ENCODE measurements around the gene MAP3K8. TPM values are rescaled to one million over a fixed set of nuclear protein-coding genes. Genes with fewer than 3 reads are reported as not detected.

The MAP3K8 gene
- total and polyA plus RNA-seq, 2 experiments from 2014 or later = 3.7 to 4.8 TPM

DNA sequence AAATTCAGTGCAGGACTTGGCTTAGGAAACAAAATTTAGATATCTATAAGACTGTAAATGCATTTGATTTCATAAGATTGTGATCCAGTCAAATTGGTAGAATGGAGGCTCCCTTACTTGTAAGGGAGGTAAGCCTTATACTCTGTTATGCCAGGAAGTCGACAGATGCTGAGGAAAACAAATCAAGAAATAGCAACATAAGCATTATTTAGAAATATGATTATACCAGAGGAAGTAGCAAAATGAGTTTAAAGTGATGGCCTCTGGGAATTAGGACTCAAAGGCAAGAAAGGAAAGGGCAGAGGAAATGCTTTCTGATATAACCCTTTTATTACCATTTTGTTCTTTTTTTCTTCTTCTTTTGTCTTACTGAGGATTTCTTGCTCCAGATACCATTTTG, 44.4 kb upstream of the MAP3K8 start:
- Histone ChIP-seq H3K4me1 (ENCODE audit: insufficient read depth) (no peaks in the 10 kb centered on the region; the same call in 1 of the 2 replicates), H3K4me2 (ENCODE audit: unreplicated experiment) (no peak overlapping the region), H3K79me2 (ENCODE audit: insufficient read depth) (no peaks in the 10 kb centered on the region), H3K36me3 (ENCODE audit: low read depth) (no peaks in the 10 kb centered on the region), H3F3A (ENCODE audit: insufficient read depth) (0 out of 2 replicates have a peak, but pooled peaks cover 3% of the 10 kb centered on the region), H3K27ac (no peak overlapping the region), H2AFZ (no peak overlapping the region), H3K27me3 (replicated peaks; ENCODE audit: insufficient read depth) (peaks cover 4% of the 10 kb centered on the region; the same call in 1 of the 2 replicates), H3K9ac (no peak overlapping the region), H3K4me3 (no peak overlapping the region), H3K9me2 (ENCODE audit: insufficient read depth) (no peaks in the 10 kb centered on the region), H4K20me1 (ENCODE audit: insufficient read depth) (no peaks in the 10 kb centered on the region), H3K9me3 (ENCODE audit: low read depth) (no peaks in the 10 kb centered on the region)
- in situ Hi-C loops (cut with MboI) = no loop called here
- TF ChIP-seq EZH2phosphoT487 (IDR thresholded peaks at IDR 0.05; ENCODE audit: insufficient read depth, low read depth) (no peak), EZH2 (IDR thresholded peaks at IDR 0.05; ENCODE audit: insufficient read depth, poor library complexity, severe bottlenecking) (no peak)
- no peak for DNase-seq
- 26 to 36% methylated on average over 1 of the region's 1 CpG for whole genome bisulfite sequencing, 2 experiments (ENCODE audit: low coverage in 1 of 2, low lambda C conversion rate in 2 of 2, missing lambda C conversion rate in 2 of 2)

GRCh38 chr10:30390207-30390606, 43.8 kb upstream of the MAP3K8 start:
- Histone ChIP-seq H3K4me2 (ENCODE audit: unreplicated experiment) (no peak overlapping the region), H3K27ac (no peak overlapping the region), H3K9me2 (ENCODE audit: insufficient read depth) (no peaks in the 10 kb centered on the region), H3F3A (ENCODE audit: insufficient read depth) (0 out of 2 replicates have a peak, but pooled peaks cover 3% of the 10 kb centered on the region), H3K79me2 (ENCODE audit: insufficient read depth) (no peaks in the 10 kb centered on the region), H3K9ac (no peak overlapping the region), H3K27me3 (replicated peaks; ENCODE audit: insufficient read depth) (peaks cover 4% of the 10 kb centered on the region; the same call in 1 of the 2 replicates), H2AFZ (no peak overlapping the region), H4K20me1 (ENCODE audit: insufficient read depth) (no peaks in the 10 kb centered on the region), H3K36me3 (ENCODE audit: low read depth) (no peaks in the 10 kb centered on the region), H3K9me3 (ENCODE audit: low read depth) (no peaks in the 10 kb centered on the region), H3K4me3 (no peak overlapping the region), H3K4me1 (ENCODE audit: insufficient read depth) (no peaks in the 10 kb centered on the region; the same call in 1 of the 2 replicates)
- no peak for DNase-seq
- WGBS, 2 experiments (ENCODE audit: low coverage in 1 of 2, low lambda C conversion rate in 2 of 2, missing lambda C conversion rate in 2 of 2) = 75 to 81% methylated on average over 3 of the region's 3 CpGs
- in situ Hi-C loops (cut with MboI) = no loop called here
- TF ChIP-seq EZH2phosphoT487 (IDR thresholded peaks at IDR 0.05; ENCODE audit: insufficient read depth, low read depth) (no peak), EZH2 (IDR thresholded peaks at IDR 0.05; ENCODE audit: insufficient read depth, poor library complexity, severe bottlenecking) (no peak)

GRCh38 chr10:30391266-30391665, 42.7 kb upstream of the MAP3K8 start:
- Histone ChIP-seq H3K4me1 (ENCODE audit: insufficient read depth) (no peaks in the 10 kb centered on the region; the same call in 1 of the 2 replicates), H3K9me2 (ENCODE audit: insufficient read depth) (no peaks in the 10 kb centered on the region), H3K9ac (no peak overlapping the region), H3K4me2 (ENCODE audit: unreplicated experiment) (no peak overlapping the region), H3K9me3 (ENCODE audit: low read depth) (no peaks in the 10 kb centered on the region), H4K20me1 (ENCODE audit: insufficient read depth) (no peaks in the 10 kb centered on the region), H2AFZ (no peak overlapping the region), H3K4me3 (no peak overlapping the region), H3K79me2 (ENCODE audit: insufficient read depth) (no peaks in the 10 kb centered on the region), H3K27me3 (replicated peaks; ENCODE audit: insufficient read depth) (peaks cover 10% of the 10 kb centered on the region; the same call in 1 of the 2 replicates), H3K27ac (no peak overlapping the region), H3K36me3 (ENCODE audit: low read depth) (no peaks in the 10 kb centered on the region), H3F3A (ENCODE audit: insufficient read depth) (0 out of 2 replicates have a peak, but pooled peaks cover 3% of the 10 kb centered on the region)
- in situ Hi-C loops (cut with MboI) = no loop called here
- no peak for DNase-seq
- TF ChIP-seq EZH2 (IDR thresholded peaks at IDR 0.05; ENCODE audit: insufficient read depth, poor library complexity, severe bottlenecking) (no peak), EZH2phosphoT487 (IDR thresholded peaks at IDR 0.05; ENCODE audit: insufficient read depth, low read depth) (no peak)
- WGBS, 2 experiments (ENCODE audit: low coverage in 1 of 2, low lambda C conversion rate in 2 of 2, missing lambda C conversion rate in 2 of 2) = 62 to 76% methylated on average over 7 of the region's 7 CpGs

GRCh38 chr10:30392564-30392990, 41.4 kb upstream of the MAP3K8 start:
- no peak for TF ChIP-seq EZH2 (IDR thresholded peaks at IDR 0.05; ENCODE audit: insufficient read depth, poor library complexity, severe bottlenecking)
- DNase-seq = peak; percentile 74
- Histone ChIP-seq H3K4me2 (ENCODE audit: unreplicated experiment) (peak overlapping the region; percentile 51), H4K20me1 (ENCODE audit: insufficient read depth) (no peaks in the 10 kb centered on the region), H3K27ac (no peak overlapping the region), H3K36me3 (ENCODE audit: low read depth) (no peaks in the 10 kb centered on the region), H3F3A (ENCODE audit: insufficient read depth) (no peaks in the 10 kb centered on the region), H3K4me3 (peak overlapping the region; percentile 50), H3K79me2 (ENCODE audit: insufficient read depth) (no peaks in the 10 kb centered on the region), H3K27me3 (replicated peaks; ENCODE audit: insufficient read depth) (peaks cover 10% of the 10 kb centered on the region; the same call in 1 of the 2 replicates), H3K4me1 (ENCODE audit: insufficient read depth) (no peaks in the 10 kb centered on the region), H3K9me2 (ENCODE audit: insufficient read depth) (no peaks in the 10 kb centered on the region), H3K9me3 (ENCODE audit: low read depth) (no peaks in the 10 kb centered on the region), H3K9ac (no peak overlapping the region), H2AFZ (peak overlapping the region; percentile 53)
- in situ Hi-C loops (cut with MboI) = no loop called here
- WGBS, 2 experiments (ENCODE audit: low coverage in 1 of 2, low lambda C conversion rate in 2 of 2, missing lambda C conversion rate in 2 of 2) = 2 to 4% methylated on average over 17 of the region's 17 CpGs
